Ovary (tissue), 3 donors: ENCODE data around the gene TTC3.

ENCODE experiments used
- EP300 ChIP-seq: sonication (generic); formaldehyde crosslinking; IDR thresholded peaks from one replicate; pipeline ENCODE4 v1.6.1; 2017; ENCODE audit warnings: antibody characterized with exemption
- POLR2A ChIP-seq: fragments of 450-650 bp; IDR thresholded peaks from one replicate; pipeline ENCODE4 v1.6.1; 2017; ENCODE audit warnings: antibody characterized with exemption, mild to moderate bottlenecking, moderate library complexity
- TF ChIP-seq, protein P1 (sequence below), 3 donors: fragments of 450-650 bp in 2 of 3; fragments of 200-600 bp in 1 of 3; IDR thresholded peaks; one replicate each; pipeline versions ENCODE4 v1.5.1 to v1.8.0; 2016 to 2022; ENCODE audit warnings: antibody characterized with exemption in 3 of 3, mild to moderate bottlenecking in 1 of 3
- donor health status: DM: no; HTN: no; CAD: no.

DNA sequence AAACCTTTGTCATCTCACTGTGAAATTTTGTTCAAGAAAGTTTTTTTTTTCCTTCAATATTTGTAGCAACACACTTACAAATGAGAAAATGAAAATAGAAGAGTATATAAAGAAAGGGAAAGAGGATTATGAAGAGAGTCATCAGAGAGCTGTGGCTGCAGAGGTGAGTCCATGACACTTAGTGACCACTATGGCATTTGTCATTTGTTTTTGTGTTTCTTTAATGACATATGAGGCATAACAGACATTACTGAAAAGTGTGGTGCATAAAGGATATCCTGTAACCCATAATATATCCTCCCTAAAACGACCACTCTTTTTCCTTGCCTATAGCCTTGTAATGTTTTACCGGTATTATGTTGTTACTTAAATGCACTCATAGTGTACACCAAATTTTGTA, 113.9 kb downstream of the TTC3 start:
- TF ChIP-seq, protein P1, sequence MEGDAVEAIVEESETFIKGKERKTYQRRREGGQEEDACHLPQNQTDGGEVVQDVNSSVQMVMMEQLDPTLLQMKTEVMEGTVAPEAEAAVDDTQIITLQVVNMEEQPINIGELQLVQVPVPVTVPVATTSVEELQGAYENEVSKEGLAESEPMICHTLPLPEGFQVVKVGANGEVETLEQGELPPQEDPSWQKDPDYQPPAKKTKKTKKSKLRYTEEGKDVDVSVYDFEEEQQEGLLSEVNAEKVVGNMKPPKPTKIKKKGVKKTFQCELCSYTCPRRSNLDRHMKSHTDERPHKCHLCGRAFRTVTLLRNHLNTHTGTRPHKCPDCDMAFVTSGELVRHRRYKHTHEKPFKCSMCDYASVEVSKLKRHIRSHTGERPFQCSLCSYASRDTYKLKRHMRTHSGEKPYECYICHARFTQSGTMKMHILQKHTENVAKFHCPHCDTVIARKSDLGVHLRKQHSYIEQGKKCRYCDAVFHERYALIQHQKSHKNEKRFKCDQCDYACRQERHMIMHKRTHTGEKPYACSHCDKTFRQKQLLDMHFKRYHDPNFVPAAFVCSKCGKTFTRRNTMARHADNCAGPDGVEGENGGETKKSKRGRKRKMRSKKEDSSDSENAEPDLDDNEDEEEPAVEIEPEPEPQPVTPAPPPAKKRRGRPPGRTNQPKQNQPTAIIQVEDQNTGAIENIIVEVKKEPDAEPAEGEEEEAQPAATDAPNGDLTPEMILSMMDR (IDR thresholded peaks at IDR 0.05): no peak
- TF ChIP-seq POLR2A (no peak), EP300 (no peak)
